ENCODE results near the gene ZBTB48.

ZBTB48 gene

DNA sequence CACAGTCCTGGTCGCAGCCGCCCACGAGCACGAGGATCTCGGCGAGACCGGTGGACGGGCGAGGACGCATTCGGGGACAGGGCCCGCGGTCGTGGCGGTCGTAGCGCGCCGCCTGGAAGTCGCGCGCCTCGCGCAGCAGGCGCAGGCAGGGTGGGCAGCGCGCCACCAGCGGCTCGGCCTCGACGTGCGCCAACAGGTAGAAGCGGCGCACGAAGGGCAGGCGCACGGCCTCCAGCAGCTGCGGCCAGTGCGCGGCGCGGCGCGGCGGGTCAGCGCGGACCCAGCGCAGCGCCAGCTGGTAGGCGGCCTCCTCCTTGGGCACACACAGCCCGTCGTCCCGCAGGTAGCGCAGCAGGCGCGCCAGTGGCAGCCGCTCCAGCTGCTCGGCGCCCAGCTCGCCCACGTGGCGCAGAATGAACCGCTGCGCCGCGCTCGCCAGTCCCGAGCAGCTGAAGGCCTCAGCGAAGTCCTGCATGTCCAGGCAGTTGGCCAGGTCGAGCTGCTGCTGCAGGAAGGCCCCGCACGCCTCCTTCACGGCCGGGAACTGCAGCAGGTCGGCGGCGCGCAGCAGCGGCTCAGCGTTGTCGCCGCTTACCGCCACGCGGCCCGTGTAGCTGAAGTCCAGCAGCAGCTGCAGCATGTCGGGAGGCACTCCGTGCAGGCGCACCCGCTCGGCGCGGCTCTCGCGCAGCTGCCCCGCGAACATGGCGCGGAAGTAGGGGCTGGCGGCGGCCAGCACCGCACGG lies 22.3 kb downstream of the ZBTB48 start:
- DNase-seq (ENCODE audit: low read depth) = peak; percentile 68
- TF ChIP-seq, protein P1, sequence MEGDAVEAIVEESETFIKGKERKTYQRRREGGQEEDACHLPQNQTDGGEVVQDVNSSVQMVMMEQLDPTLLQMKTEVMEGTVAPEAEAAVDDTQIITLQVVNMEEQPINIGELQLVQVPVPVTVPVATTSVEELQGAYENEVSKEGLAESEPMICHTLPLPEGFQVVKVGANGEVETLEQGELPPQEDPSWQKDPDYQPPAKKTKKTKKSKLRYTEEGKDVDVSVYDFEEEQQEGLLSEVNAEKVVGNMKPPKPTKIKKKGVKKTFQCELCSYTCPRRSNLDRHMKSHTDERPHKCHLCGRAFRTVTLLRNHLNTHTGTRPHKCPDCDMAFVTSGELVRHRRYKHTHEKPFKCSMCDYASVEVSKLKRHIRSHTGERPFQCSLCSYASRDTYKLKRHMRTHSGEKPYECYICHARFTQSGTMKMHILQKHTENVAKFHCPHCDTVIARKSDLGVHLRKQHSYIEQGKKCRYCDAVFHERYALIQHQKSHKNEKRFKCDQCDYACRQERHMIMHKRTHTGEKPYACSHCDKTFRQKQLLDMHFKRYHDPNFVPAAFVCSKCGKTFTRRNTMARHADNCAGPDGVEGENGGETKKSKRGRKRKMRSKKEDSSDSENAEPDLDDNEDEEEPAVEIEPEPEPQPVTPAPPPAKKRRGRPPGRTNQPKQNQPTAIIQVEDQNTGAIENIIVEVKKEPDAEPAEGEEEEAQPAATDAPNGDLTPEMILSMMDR (conservative IDR thresholded peaks at IDR 0.05; ENCODE audit: low read depth, low read length) = no peak
- peak overlapping the region; percentile 97 for H3K4me3 ChIP-seq (ENCODE audit: low read depth, low read length)

DNA sequence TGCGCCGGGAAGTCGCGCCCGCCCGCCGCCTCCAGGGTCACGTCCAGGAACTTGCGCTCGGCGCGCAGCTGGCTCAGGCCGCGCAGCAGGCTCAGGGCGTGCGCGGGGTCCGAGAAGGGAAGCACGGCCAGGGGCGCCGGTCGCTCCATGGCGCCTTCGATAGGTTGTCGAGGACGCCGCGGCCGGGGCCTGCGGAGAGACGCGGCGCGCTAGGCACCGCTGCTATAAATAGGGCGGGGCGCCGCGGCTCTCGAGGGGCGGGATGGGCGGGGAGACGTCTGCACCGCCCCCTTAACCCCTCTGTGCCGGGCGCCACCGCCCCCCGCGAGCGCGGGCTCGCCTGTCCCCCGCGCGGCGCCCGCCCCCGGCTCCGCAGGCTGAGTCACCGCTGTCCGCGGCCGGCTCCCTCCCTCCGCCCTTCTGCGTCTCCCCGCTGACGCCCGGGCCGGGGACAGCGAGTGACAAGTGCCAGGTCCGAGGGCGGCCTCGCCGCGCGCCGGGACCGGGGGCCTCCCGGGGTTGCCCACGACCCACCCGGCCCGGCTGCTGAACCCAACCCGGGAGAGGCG lies 23.0 kb downstream of the ZBTB48 start, which contains the start of gene KLHL21:
TSS of gene KLHL21 (minus strand) at position 201 of the 569 bp plus-strand sequence. CDS start at position 149, 52 bp downstream.
- peak; percentile 91 for DNase-seq (ENCODE audit: low read depth)
- TF ChIP-seq, protein P1 (conservative IDR thresholded peaks at IDR 0.05; ENCODE audit: low read depth, low read length) = no peak
- peak within 1 kb of the TSS; percentile 97 for H3K4me3 ChIP-seq (ENCODE audit: low read depth, low read length)

DNA sequence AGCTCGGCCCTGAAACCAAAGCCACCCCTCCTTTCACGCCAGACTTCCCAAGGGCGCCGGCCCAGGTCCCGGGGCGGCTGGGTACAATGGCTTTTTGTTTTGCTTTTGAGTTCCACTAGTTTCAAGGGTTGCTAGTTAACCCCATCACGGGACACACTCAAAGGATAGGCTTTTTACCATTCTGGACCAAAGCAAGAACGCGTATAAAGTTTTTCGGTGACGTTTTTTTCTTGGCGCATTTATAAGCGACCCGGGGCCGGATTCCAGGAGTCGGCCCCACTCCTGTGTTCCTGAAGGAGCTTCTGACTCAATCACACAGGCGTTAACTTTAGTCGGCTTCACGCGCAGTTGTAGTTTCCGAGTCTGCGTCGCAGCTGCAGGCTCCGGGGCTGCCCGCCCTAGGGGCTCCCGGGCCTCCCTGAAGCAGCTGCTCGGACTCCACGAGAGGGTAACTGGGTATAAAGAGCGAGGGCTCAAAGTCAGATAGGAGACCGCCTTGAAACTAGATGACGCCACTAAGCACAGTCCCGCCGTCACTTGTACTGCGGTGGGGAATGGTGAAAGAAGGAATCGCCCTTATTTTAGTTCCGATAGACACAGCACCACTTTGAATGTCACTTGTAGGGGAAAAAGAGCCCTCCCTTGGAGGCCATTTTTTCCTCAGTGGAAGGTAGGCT lies 23.6 kb downstream of the ZBTB48 start:
- peak; percentile 87 for DNase-seq (ENCODE audit: low read depth)
- peak overlapping the region; percentile 97 for H3K4me3 ChIP-seq (ENCODE audit: low read depth, low read length)
- TF ChIP-seq, protein P1 (conservative IDR thresholded peaks at IDR 0.05; ENCODE audit: low read depth, low read length) = no peak

DNA sequence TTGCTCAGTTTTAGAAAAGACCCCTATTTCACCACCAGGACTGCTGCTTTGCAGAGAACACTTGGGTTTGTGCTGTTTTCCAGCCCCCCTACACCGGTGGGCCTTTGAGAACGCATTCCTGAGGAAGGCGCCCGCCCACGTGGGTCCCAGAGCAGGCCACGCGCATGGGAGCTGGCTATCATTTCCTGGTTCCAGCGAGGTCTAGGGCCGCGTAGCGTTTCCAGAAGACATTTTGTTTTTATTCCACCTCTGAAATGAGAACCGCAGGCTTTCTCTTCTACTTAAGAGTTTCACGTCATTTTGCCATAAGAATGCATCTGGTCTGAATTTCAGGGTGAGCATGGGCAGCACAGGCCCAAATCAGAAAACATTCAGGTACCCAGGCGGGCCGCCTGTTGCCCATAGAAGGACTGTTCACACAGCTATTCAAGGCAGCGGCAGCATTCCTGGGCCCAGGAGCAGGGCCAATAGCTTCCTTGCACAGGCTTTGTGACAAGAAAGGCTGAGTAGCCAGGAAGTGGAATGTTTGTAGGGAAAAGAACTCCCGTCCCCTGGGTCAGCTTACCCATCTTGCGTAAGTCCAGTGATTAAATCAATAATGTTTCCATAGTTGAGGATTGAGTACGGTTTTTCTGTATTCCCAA lies 24.2 kb downstream of the ZBTB48 start:
- TF ChIP-seq, protein P1 (conservative IDR thresholded peaks at IDR 0.05; ENCODE audit: low read depth, low read length) = no peak
- DNase-seq (ENCODE audit: low read depth) = peak; percentile 81
- H3K4me3 ChIP-seq (ENCODE audit: low read depth, low read length) = peak overlapping the region; percentile 97

DNA sequence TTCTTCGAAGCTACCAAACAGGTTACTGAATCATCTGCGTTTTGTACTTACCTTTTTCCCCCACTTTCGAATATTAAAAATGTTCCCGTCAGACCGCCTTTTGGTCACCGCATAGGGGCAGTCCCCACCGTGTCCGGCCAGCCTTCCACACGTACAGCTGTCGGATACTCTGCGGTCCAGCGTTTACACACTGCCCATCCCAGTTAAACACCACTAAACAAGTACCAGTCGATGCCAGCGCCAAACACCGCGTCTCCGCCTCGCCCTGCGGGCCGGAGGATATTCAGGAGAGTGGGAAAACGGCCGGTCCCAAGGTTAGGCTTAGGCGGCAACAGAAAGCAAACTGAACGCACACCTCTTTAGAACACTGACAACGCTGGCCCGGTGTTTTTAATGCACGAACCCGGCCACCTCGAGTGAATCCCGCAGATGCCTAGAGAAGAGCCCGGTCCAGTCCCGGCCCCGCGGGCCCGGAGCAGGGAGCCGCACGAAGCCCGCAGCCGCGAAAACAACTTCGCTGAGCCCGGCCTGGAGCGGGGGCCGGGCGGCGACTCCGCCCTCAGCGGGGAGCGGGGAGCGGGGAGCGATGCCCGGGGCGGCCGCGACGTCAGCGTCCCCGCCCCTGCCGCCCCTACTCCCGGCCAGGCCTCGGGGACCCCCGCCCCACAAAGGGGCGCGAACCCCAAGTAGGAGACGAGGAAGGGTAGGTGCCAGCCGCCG lies 33.0 kb downstream of the ZBTB48 start:
- DNase-seq (ENCODE audit: low read depth) = peak; percentile 54
- H3K4me3 ChIP-seq (ENCODE audit: low read depth, low read length) = peak overlapping the region; percentile 84
- TF ChIP-seq, protein P1 (conservative IDR thresholded peaks at IDR 0.05; ENCODE audit: low read depth, low read length) = no peak

DNA sequence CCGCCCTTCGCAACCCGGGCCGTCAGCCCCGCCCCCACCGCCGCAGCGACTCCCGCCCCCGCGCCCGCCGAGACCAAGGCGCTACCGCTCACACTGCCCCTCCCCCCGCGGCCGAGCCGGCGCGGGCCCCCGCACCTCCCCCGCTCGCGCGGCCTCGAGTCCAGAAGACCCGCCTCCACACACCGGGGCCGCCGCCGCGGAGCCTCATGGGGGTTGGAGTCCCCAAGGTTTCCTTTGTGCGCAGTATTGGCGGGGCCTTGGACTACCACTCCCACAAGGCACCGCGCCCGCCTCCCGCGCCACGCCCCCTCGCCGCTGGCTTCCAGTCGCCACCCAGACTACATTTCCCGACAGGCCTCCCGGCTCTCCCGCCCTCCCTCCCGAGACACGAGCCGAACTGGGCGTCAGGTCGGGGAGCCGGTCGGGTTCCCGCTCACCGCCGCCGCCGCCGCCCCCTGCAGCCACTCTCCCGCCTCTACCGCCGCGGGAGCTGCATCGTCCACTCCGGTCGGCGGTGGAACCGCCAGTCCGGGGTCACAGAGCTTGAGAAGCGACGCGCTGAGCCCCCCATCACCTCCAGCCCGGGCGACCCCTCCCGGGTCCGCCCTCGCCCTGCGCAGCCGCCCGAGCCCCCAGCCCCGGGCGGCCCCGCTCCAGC lies 33.7 kb downstream of the ZBTB48 start, which contains the start of gene PHF13:
TSS of gene PHF13 (plus strand) at position 371 of the 658 bp plus-strand sequence. CDS start 336 bp downstream, outside the sequence.
- peak within 1 kb of the TSS; percentile 84 for H3K4me3 ChIP-seq (ENCODE audit: low read depth, low read length)
- TF ChIP-seq, protein P1 (conservative IDR thresholded peaks at IDR 0.05; ENCODE audit: low read depth, low read length) = no peak
- peak; percentile 100 for DNase-seq (ENCODE audit: low read depth)

Measured in choroid plexus epithelial cell (primary cell).